OCI-LY7 (cell line): Measurements from ENCODE around the gene ANKRD11. TPM values are rescaled to one million over a fixed set of nuclear protein-coding genes. Genes with fewer than 3 reads are reported as not detected.

ENCODE experiments used
- BruUV-seq: library from RNA; stranded (reverse); fragments of 400-500 nt; replicated peaks from 2 replicates; lab custom pipeline; 2021; lab: Mats Ljungman, UMichigan
- CTCF ChIA-PET: fragments of 300-600 bp; sonication (Branson Sonifier 250); formaldehyde crosslinking; loops from one replicate; lab custom pipeline; 2022; ENCODE audit warnings: antibody characterized with exemption; ENCODE audit not compliant: unreplicated experiment; lab: Charles Lee
- POLR2A ChIA-PET: fragments of 300-600 bp; sonication (Branson Sonifier 250); formaldehyde crosslinking; loops from one replicate; lab custom pipeline; 2022; ENCODE audit warnings: antibody characterized with exemption; lab: Charles Lee
- DNase-seq: peaks from one replicate; pipeline ENCODE4 v3.0.0-alpha.2; 2015; ENCODE audit warnings: low spot score
- H2AFZ ChIP-seq: fragments of 200-600 bp; sonication (generic), shearing (Covaris generic); 2 replicates; pipeline ENCODE4 v1.6.1; 2014; ENCODE audit warnings: mild to moderate bottlenecking, antibody characterized with exemption, low read length, moderate library complexity
- H3K27ac ChIP-seq: fragments of 200-600 bp; sonication (generic); 2 replicates; pipeline ENCODE4 v1.5.1; 2014; ENCODE audit warnings: mixed run types, low read depth, mild to moderate bottlenecking, moderate library complexity, low read length, inconsistent platforms; ENCODE audit not compliant: poor library complexity, severe bottlenecking
- H3K36me3 ChIP-seq: fragments of 200-600 bp; sonication (generic); 2 replicates; pipeline ENCODE4 v1.6.1; 2014; ENCODE audit warnings: mild to moderate bottlenecking, antibody characterized with exemption, low read length, moderate library complexity, mixed read lengths; ENCODE audit not compliant: insufficient read depth
- H3K4me1 ChIP-seq: fragments of 200-600 bp; sonication (generic); 2 replicates; pipeline ENCODE4 v1.5.1; 2014; ENCODE audit warnings: mild to moderate bottlenecking, low read length; ENCODE audit not compliant: insufficient read depth, poor library complexity, severe bottlenecking
- H3K4me2 ChIP-seq: fragments of 200-600 bp; sonication (generic); 2 replicates; pipeline ENCODE4 v1.6.1; 2014; ENCODE audit warnings: mild to moderate bottlenecking, low read length
- H3K4me3 ChIP-seq: fragments of 200-600 bp; sonication (generic); 2 replicates; pipeline ENCODE4 v1.5.1; 2014; ENCODE audit warnings: mild to moderate bottlenecking, low read depth, low read length; ENCODE audit not compliant: poor library complexity, severe bottlenecking
- H3K79me2 ChIP-seq: fragments of 200-600 bp; sonication (generic); 2 replicates; pipeline ENCODE4 v1.6.1; 2016; ENCODE audit warnings: low read depth, mild to moderate bottlenecking, low read length, moderate library complexity, mixed read lengths; ENCODE audit not compliant: insufficient read depth
- H3K9me2 ChIP-seq: fragments of 200-600 bp; sonication (generic); 2 replicates; pipeline ENCODE4 v1.6.1; 2016; ENCODE audit warnings: mild to moderate bottlenecking, low read length, mixed read lengths; ENCODE audit not compliant: insufficient read depth
- H3K9me3 ChIP-seq: fragments of 200-600 bp; sonication (generic); 2 replicates; pipeline ENCODE4 v1.6.1; 2014; ENCODE audit warnings: mild to moderate bottlenecking, mixed run types, low read length, mixed read lengths
- H4K20me1 ChIP-seq: fragments of 200-600 bp; sonication (generic); 2 replicates; pipeline ENCODE4 v1.6.1; 2014; ENCODE audit warnings: mild to moderate bottlenecking, antibody characterized with exemption, low read length, moderate library complexity, mixed read lengths; ENCODE audit not compliant: insufficient read depth
- EZH2phosphoT487 ChIP-seq: fragments of 200-600 bp; sonication (generic); IDR thresholded peaks from 2 replicates; pipeline ENCODE4 v1.6.1; 2018; ENCODE audit warnings: low read depth, borderline replicate concordance, mild to moderate bottlenecking, mixed run types, antibody characterized with exemption, low read length, moderate library complexity, mixed read lengths
- intact Hi-C: fragments of 100-400 bp; cut with micrococcal nuclease; formaldehyde crosslinking; loops from one replicate; pipeline ENCODE4 v1.10.0; 2022; ENCODE audit not compliant: unreplicated experiment
- total RNA-seq, 2 experiments: library from RNA; depleted of rRNA in 1 of 2; stranded (reverse); fragments of >200 nt in 1 of 2; shearing (Covaris generic) in 1 of 2; gene quantifications; 2 replicates each; pipeline ENCODE4 v1.2.3, GENCODE V29; 2014 to 2022
- TF ChIP-seq, protein P1 (sequence below): fragments of 200-600 bp; sonication (generic); conservative IDR thresholded peaks from 2 replicates; pipeline ENCODE4 v1.5.1; 2014; ENCODE audit warnings: mild to moderate bottlenecking, antibody characterized with exemption, low read length, moderate library complexity, mixed read lengths

Gene ANKRD11
- total RNA-seq, 2 experiments from 2014 or later, result 89.1 to 251 TPM

DNA sequence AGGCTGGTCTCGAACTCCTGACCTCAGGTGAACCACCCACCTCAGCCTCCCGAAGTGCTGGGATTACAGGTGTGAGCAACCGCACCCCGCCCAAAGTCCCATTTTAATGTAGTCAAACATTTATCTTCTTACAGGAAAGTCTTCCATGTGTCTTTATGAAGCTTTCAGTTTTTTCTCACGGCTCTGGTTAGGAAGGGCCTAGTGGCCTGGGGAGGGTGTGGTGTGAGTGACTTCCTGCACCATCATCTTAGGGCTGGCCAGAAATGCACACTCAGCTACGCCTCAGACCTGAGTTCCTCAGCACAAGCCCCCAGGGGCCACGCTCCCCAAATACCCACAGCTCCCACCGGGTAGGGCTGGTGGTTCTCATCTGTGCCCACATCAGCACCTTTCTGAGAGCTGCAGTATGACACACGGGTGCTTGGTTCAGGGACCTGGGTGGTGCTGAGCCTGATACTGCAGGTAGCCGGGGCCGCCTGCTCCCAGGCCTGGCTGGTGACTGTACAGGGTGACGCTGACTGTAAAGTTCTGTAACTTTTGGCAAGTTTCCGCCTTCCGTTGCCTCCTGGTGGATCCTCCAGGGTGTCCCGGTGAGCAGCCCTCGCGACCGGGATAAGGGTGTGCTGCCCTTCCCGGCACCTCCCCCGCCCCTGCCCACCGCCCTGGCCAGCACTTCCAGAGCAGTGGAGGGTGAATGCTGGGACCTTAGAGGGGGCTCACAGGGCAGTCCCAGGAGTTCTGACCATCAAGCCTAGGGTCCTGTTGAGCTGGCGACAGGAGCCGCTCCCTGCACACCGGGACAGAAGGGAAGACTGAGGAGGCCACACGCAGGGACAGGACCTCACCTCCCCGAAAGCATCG lies 220.3 kb downstream of the ANKRD11 start:
- H4K20me1 ChIP-seq, result no peaks in the 10 kb centered on the region
- H3K4me3 ChIP-seq, result no peak overlapping the region
- no peaks in the 10 kb centered on the region for H3K79me2 ChIP-seq
- DNase-seq, result no peak
- peaks cover 90% of the 10 kb centered on the region for H3K36me3 ChIP-seq
- no TSS peak for BruUV-seq
- no peak overlapping the region for H3K4me2 ChIP-seq
- intact Hi-C loops, result no loop called here
- no peak for TF ChIP-seq EZH2phosphoT487
- TF ChIP-seq, protein P1, sequence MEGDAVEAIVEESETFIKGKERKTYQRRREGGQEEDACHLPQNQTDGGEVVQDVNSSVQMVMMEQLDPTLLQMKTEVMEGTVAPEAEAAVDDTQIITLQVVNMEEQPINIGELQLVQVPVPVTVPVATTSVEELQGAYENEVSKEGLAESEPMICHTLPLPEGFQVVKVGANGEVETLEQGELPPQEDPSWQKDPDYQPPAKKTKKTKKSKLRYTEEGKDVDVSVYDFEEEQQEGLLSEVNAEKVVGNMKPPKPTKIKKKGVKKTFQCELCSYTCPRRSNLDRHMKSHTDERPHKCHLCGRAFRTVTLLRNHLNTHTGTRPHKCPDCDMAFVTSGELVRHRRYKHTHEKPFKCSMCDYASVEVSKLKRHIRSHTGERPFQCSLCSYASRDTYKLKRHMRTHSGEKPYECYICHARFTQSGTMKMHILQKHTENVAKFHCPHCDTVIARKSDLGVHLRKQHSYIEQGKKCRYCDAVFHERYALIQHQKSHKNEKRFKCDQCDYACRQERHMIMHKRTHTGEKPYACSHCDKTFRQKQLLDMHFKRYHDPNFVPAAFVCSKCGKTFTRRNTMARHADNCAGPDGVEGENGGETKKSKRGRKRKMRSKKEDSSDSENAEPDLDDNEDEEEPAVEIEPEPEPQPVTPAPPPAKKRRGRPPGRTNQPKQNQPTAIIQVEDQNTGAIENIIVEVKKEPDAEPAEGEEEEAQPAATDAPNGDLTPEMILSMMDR, result no peak
- no peaks in the 10 kb centered on the region for H3K9me2 ChIP-seq
- no peaks in the 10 kb centered on the region for H3K9me3 ChIP-seq
- ChIA-PET CTCF (no interaction called here), POLR2A (no interaction called here)
- no peaks in the 10 kb centered on the region for H3K4me1 ChIP-seq
- H3K27ac ChIP-seq, result no peak overlapping the region
- no peak overlapping the region for H2AFZ ChIP-seq

DNA sequence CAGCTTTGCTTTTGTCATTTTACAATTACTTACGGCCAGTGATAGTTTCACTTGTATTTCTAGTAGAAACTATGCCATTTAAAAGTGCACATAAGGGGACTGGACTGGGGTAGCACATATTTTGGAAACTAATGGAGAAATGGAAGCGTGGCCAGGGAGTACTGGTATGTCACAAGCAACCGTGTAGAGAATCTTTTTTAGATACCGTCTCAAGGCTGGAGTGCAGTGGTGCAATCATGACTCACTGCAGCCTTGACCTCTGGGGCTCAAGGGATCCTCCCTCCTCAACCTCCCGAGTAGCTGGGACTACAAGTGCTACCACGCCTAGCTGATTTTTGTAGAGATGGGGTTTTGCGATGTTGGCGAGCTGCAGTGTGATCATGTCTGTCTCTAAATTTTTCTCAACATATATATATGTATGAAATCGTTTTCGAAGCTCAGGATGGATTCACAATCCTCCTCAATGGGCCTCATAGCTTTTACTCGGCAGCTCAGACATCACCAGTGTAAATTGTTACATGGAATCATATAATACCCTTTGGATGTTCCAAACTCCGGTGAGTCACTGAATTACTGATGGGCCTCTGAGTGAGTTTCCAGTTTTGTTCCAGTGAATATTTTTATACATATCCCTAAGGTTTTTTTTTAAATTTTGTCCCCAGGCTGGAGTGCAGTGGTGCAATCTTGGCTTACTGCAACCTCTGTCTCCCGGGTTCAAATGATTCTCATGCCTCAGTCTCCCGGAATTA lies 221.2 kb downstream of the ANKRD11 start:
- Histone ChIP-seq H3K4me3 (no peak overlapping the region), H3K4me1 (no peaks in the 10 kb centered on the region), H3K9me3 (no peaks in the 10 kb centered on the region), H2AFZ (no peak overlapping the region), H3K9me2 (no peaks in the 10 kb centered on the region), H3K79me2 (no peaks in the 10 kb centered on the region), H3K4me2 (no peak overlapping the region), H4K20me1 (no peaks in the 10 kb centered on the region), H3K36me3 (peaks cover 86% of the 10 kb centered on the region), H3K27ac (no peak overlapping the region)
- no peak for DNase-seq
- ChIA-PET POLR2A (no interaction called here), CTCF (no interaction called here)
- no TSS peak for BruUV-seq
- TF ChIP-seq, protein P1, result no peak
- TF ChIP-seq EZH2phosphoT487, result no peak
- intact Hi-C loops, result no loop called here
